ENCODE results near the gene FOXB2.
"Not testable (repeated sequence)": the region's sequence is repeated elsewhere in the genome, so short reads cannot be mapped to it uniquely, and the experiment has no call there.

FOXB2 gene

GRCh38 chr9:77019236-77019925, at the start of gene FOXB2:
FOXB2 (plus strand) TSS chr9:77019655; CDS start chr9:77019655, 0 bp downstream.
- no peak for DNase-seq (ENCODE audit: low read depth)

- DNase-seq (ENCODE audit: low read depth): no peak
Observed at GRCh38 chr9:76969716-76970115, 49.7 kb upstream of the FOXB2 start.

- DNase-seq (ENCODE audit: low read depth): not testable (repeated sequence)
Observed at GRCh38 chr9:76978831-76979230, 40.6 kb upstream of the FOXB2 start.

GRCh38 chr9:76980566-76980965, 38.9 kb upstream of the FOXB2 start:
- DNase-seq (ENCODE audit: low read depth): no peak

- no peak for DNase-seq (ENCODE audit: low read depth)
Observed at GRCh38 chr9:76984486-76984885, 35.0 kb upstream of the FOXB2 start.

GRCh38 chr9:76985581-76985980, 33.9 kb upstream of the FOXB2 start:
- DNase-seq (ENCODE audit: low read depth): no peak

GRCh38 chr9:76987594-76988200, 31.8 kb upstream of the FOXB2 start:
- no peak for DNase-seq (ENCODE audit: low read depth)

GRCh38 chr9:76988941-76989340, 30.5 kb upstream of the FOXB2 start:
- no peak for DNase-seq (ENCODE audit: low read depth)

GRCh38 chr9:76989501-76989900, 30.0 kb upstream of the FOXB2 start:
- DNase-seq (ENCODE audit: low read depth): no peak

- no peak for DNase-seq (ENCODE audit: low read depth)
Observed at GRCh38 chr9:76996700-76997099, 22.8 kb upstream of the FOXB2 start.

GRCh38 chr9:76999261-76999660, 20.2 kb upstream of the FOXB2 start:
- no peak for DNase-seq (ENCODE audit: low read depth)

- DNase-seq (ENCODE audit: low read depth): no peak
Observed at GRCh38 chr9:77000330-77000729, 19.1 kb upstream of the FOXB2 start.

- no peak for DNase-seq (ENCODE audit: low read depth)
Observed at GRCh38 chr9:77003366-77003765, 16.1 kb upstream of the FOXB2 start.

GRCh38 chr9:77005216-77005615, 14.2 kb upstream of the FOXB2 start:
- DNase-seq (ENCODE audit: low read depth): no peak

GRCh38 chr9:77010527-77010926, 8.9 kb upstream of the FOXB2 start:
- no peak for DNase-seq (ENCODE audit: low read depth)

GRCh38 chr9:77011973-77012821, 7.3 kb upstream of the FOXB2 start:
- DNase-seq (ENCODE audit: low read depth): peak; percentile 29

GRCh38 chr9:77013206-77013931, 6.1 kb upstream of the FOXB2 start:
- no peak for DNase-seq (ENCODE audit: low read depth)

- no peak for DNase-seq (ENCODE audit: low read depth)
Observed at GRCh38 chr9:77013932-77014596, 5.4 kb upstream of the FOXB2 start.

GRCh38 chr9:77014597-77015263, 4.7 kb upstream of the FOXB2 start:
- DNase-seq (ENCODE audit: low read depth): no peak

GRCh38 chr9:77015327-77016048, 4.0 kb upstream of the FOXB2 start:
- DNase-seq (ENCODE audit: low read depth): no peak

GRCh38 chr9:77016121-77016525, 3.3 kb upstream of the FOXB2 start:
- no peak for DNase-seq (ENCODE audit: low read depth)

Data from activated T-helper 1 cell treated with Interleukin-2 at 50 U/mL for 16 hours (primary cell).